SHP77 treated with DMSO at 0.1 percent for 48 hours (cell line): Measurements from ENCODE around the gene IDE.
"Not testable (repeated sequence)": the region's sequence is repeated elsewhere in the genome, so short reads cannot be mapped to it uniquely, and the experiment has no call there.

Experiments
- DNase-seq: peaks from one replicate; lab custom pipeline; 2025; lab: John Stamatoyannopoulos, UW

The IDE gene

DNA sequence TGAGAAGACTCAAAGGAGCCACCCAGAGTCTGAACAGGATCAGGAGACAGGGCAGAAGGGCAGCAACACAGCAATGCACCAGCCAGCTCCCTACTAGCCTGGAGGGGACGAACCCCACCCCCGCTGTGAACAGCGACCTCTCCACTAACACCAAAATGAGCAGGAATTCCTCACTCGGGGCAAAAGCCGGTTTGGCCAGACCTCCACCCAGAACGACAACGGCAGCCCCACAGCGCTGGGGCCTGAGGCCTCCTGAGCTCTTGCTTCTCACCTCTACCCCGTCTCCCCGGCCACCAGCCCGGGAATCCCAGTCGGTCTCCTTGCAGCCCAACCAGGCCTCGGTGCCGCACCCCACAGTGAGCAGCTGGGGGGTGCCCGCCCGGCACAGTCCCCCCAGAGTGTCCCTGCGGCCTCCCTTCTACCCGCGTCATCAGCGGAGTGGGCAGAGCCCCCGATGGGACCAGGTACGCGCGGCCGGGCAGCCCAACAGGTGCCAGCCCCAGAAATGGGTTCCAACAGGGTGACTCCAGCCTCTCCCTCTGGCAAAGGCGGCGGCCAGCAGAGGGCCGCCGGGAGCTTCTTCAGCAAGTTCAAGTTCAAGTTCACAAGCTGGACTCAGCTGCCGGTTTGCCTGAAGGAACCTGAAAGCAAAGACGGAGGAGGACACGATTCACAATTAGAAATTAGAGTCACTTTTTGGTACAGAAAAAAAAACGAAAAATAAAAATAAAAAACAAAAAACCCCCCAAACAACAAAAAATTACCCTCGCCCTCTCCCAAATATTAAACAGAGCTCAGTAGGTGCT is 153.9 kb downstream of the IDE start:
- DNase-seq: no peak

DNA sequence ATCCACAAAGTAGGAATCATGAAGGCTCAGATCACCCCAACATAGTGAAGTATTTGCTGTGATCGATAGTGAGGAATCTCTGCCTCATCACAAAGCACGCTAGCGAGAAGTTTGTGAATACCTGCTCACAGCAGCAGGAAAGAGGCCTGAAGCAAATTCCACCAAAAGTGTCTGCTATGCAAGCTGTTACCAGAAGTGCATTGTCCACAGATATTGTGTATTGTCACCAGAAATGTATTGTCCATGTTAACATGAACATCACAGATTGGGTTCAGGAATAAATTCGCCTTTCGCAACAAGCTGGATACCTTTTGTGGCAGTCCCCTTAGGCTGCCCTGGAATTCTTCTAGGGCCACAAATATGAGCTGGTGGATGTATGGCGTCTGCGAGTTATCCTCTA is 155.0 kb downstream of the IDE start:
- DNase-seq: no peak

DNA sequence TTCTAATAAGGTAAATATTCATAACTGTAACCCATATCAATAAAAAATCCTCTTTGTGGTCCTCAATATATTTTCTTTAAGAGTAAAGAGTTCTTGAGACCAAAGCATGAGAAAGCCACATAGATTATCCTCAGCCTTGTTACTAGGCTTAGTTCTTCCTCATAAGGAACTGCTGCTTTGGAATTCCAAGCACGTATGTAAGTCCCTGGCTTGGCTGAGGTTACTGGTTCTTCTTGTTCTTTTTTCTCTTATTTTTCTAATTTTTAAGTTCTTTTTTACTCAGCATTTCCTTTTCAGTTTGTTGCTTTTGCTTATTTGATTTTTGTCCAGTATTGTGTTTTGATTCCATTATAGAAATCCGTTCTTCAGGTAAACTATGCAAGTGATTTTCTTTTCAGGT is 155.7 kb downstream of the IDE start:
- no peak for DNase-seq

DNA sequence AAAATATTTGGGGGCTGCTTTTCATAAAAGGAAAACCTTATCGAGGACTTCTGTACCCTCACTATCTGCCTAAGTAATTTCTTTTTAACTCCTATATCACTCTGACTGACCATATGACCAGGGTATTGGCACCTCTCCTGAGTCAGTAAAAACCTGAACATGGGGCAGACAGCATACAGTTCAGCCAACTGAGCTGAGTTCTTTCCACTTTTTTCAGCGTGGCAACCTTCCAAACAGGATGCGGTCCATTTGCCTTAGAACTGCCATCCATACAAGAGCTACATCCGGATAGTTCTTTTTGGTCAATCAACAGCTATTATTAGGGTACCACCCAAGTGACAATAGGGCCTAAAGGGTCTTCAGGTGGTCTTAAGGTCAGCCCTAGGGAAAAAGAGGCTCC is 160.4 kb downstream of the IDE start:
- no peak for DNase-seq

DNA sequence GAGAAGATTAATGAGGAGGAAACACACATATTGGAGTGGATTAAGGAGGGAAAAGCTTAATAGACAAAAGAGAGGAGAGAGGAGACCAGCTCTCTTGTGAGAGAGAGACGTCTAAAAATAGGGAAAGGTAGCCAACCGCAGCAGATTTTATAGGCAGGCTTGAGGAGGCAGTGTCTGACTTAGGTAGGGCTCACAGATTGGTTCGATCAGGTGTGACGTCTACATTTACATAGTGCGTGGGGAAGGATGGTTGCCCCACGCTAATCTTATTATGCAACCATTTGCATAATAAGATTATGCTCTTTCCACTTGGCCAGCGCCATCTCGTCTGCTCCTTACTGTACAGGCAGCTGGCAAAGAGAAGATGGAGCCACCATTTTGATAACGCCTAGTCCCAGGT is 160.9 kb downstream of the IDE start:
- no peak for DNase-seq

DNA sequence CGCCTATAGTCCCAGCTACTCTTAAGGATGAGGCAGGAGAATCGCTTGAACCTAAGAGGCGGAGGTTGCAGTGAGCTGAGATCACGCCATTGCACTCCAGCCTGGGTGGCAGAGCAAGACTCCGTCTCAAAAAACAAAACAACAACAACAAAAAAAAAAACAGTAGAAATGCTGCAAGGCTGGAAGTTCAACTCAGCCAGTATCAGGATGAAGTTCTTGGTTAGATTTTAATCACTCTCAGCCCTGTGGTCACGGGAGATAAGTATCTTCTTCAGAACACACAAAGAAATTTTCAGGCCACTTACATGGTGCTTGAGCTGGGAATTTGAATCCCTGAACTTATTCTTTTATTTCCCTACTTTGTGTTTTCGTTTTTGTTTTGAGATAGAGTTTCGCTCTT is 162.5 kb downstream of the IDE start:
- DNase-seq: no peak

DNA sequence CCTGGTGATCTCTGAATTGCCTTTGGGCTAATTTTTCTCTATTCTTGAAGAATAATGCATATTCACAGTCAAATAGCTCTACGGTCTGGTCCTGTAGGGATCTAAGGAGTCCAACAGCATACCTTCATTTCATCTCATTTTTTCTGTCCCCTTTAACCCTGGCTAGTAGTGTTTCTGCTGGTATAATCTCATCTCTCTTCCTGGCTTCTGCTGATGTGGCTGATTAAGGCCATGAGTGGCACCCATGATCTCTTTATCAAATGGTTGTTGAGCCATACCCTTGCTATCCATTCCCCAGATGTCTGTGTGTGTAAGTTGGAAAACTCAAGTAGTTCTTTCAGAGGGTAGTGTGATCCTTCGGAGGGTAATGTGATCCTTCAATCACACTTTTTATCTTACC is 163.4 kb downstream of the IDE start:
- DNase-seq: no peak

DNA sequence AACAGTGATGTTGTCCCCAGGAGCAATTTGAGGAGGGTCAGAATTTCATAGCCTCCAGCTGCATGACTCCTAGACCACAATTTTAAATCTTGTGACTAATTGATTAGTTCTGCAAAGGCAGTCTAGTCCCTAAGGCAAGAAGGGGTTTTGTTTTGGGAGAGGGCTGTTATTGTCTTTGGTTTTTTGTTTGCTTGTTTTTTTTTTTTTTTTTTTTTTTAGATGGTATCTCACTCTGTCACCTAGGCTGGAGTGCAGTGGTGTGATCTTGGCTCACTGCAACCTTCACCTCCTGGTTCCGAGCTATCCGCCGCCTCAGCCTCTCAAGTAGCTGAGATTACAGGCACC is 165.9 kb downstream of the IDE start:
- DNase-seq: no peak

DNA sequence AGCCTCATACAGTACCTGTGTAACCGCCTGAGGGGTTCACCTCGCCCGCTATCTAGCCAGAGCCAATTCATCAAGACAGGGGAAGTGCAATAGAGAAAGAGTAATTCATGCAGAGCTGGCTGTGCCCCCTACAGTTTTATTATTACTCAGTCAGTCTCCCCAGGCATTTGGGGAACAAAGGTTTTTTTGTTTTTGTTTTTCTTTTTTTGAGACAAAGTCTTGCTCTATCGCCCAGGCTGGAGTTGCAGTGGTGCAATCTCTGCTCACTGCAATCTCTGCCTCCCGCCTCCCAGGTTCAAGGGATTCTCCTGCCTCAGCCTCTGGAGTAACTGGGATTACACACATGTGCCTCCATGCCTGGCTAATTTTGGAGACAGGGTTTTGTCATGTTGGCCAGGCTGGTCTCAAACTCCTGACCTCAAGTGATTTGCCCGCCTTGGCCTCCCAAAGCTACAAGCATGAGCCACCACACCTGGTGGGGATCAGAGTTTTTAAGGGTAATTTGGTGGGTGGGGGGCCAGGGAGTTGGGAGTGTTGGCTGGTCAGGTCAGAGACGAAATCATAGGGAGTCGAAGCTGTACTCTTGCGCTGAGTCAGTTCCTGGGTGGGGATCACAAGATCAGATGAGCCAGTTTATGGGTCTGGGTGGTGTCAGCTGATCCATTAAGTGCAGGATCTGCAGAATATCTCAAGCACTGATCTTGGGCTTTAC is 166.4 kb downstream of the IDE start:
- DNase-seq: no peak

DNA sequence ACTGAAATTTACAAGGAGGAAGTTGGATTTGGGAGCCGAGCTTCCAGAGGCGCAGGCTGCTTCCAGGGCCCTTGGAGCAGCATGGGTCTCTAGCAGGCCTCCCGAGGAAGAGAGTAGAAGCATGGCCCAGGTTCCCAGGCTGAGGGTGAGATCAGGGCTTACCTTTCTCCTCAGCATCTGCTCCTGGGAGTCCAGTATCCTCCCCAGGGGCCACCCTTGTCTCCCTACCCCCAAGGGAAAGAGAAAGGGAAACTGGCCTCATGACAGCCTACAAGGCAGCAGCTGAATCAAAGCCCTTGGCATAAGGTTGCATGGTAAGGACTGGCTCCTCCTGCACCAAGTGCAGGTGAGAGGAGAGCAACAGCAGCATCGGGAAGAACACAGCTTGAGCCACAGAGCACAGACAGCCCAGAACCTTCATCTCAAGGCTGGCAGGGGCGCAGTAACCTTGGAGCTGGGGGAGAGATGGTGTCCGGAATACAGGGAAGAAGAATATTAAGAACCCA is 168.4 kb downstream of the IDE start:
- no peak for DNase-seq

DNA sequence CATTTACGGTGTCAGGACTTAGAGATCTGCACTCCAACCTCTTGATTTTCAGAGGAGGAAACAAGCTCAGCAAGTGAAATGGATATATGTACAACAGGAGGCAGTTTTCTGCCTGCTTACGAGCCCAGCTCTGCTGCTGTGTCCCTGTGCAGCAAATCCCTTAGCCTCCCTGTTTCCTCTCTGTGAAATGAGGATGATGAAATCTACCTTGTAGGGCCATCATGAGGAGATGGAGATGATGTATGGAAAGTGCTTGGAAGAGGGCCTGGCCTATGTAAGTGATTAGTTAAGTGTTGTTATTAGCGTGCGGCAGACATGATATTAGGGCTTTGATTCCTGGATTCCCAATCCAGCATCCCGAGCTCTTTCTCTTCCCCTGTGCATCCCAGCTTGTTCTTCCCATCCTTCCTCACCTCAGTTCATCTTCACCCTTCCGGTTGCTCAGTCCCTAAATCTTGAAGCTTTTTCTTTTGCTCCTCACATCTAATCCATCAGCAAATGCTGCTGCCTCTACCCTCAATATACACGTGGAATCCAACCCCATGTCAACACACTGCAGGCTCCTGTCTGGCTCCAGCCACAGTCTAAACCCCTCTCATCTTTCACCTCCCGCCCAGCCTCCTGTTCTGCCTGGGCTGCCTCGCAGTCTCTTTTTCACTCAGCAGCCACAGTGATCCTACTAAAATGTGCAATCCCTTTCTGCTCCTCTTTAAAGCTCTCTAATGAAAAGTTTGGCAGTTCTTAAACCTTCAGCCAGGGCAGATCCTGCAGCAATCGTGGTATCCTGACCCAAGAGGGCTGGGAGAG is 169.1 kb downstream of the IDE start:
- no peak for DNase-seq

DNA sequence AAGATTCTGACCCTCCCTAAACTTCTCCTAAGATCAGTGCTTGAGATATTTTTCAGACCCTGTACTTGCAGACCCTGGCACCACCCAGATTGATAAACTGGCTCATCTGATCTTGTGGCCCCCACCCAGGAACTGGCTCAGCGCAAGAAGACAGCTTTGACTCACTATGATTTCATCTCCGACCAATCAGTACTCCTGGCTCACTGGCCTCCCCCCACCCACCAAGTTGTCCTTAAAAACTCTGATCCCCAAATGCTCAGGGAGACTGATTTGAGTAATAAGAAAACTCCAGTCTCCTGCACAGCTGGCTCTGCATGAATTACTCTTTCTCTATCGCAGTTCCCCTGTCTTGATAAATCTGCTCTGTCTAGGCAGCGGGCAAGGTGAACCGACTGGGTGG is 171.7 kb downstream of the IDE start:
- not testable (repeated sequence) for DNase-seq
